ENCODE measurements around the gene SLC39A9. TPM values are rescaled to one million over a fixed set of nuclear protein-coding genes. Genes with fewer than 3 reads are reported as not detected.

The SLC39A9 gene
- polyA plus RNA-seq, 2 of the 4 experiments (the other 2 are of a cell fraction): 41.7 to 116 TPM

DNA sequence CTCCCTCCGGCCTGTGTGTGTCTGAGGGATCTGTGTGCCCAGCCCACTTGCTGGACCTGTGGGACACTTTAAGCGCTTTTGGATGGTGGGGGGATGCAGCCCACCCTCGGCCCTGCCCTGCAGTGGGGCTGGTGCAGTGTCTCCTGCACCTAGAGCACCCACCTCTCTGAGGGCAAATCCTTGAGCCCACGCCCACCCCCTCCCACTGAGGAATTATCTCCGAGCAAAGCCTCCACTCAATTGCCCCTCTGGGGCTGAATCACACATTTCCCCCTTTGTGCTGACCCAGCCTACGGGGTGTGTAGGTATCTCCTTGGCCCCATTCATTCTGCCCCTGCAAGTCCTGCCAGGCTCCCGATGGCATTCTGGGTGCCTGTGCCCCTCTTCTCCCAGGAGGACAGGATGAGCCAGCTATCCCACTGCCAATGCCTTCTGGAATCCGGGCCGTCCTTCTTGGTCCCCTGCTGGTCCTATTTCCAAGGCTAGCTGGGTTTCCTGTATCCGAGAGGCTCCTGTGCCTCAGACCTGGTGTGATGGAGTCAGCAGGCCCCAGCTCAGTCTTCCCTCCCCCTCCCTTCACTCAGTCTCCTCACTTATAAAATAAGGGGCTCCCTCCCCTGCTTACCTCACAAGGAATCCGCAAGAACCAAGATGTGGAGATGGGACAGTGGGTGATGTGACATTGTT lies 49.3 kb upstream of the SLC39A9 start:
- Histone ChIP-seq H3K4me2 (no peak overlapping the region), H3K4me3 (no peak overlapping the region), H3K9me3 (no peaks in the 10 kb centered on the region), H3K27ac (no peak overlapping the region), H3K4me1 (no peaks in the 10 kb centered on the region)
- 76% methylated on average over 10 of the region's 11 CpGs for WGBS (ENCODE audit: missing lambda C conversion rate)
- ChIA-PET CTCF (interaction anchor here (0.7 to 1.3 kb wide), 3 partner anchors 14 to 93 kb away, joined by 3 to 4 read pairs (median 3); no protein-coding TSS in a partner anchor), POLR2A (no interaction called here)
- TF ChIP-seq MYC (IDR thresholded peaks at IDR 0.05; ENCODE audit: borderline replicate concordance, low read length) (no peak), NPAS2 (CRISPR knock-in tag; IDR thresholded peaks at IDR 0.05; ENCODE audit: borderline replicate concordance) (no peak), ZNF302 (CRISPR knock-in tag; IDR thresholded peaks at IDR 0.05) (no peak), TFCP2L1 (CRISPR knock-in tag; IDR thresholded peaks at IDR 0.05) (no peak), MAFK (IDR thresholded peaks at IDR 0.05; ENCODE audit: partially characterized antibody) (no peak), FOSL2 (IDR thresholded peaks at IDR 0.05) (no peak), FOSL2 (CRISPR knock-in tag; IDR thresholded peaks at IDR 0.05) (no peak)
- ATAC-seq (no peak), FAIRE-seq (no peak), DNase-seq (ENCODE audit: low read depth in 1 of 2, low spot score in 1 of 2) (no peak)

DNA sequence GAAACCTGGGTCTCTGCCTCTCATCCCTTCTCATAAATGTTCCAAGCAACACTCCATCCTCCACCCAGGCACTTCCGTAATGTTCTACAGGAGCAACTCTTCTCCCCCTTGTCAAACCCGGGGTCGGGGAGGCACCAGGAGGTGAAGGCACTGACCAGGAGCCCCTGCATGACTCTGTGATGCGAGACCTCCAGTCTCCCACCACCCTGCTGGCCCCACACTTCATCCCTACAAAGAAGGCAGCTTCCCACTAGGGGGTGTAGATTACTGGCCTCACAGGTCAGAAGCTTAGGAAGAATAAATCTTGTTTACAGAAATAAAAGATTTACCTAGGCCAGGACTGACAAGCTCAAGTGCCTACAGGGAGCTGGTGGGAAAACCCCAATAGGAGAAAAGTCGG lies 47.6 kb upstream of the SLC39A9 start:
- Histone ChIP-seq H3K4me1 (peaks cover 2% of the 10 kb centered on the region; the same call in 1 of the 3 replicates), H3K4me2 (no peak overlapping the region), H3K9me3 (no peaks in the 10 kb centered on the region), H3K4me3 (no peak overlapping the region), H3K27ac (no peak overlapping the region)
- CTCF ChIA-PET: interaction anchor here (0.6 to 1.7 kb wide), 7 partner anchors 12 to 229 kb away, joined by 3 to 4 read pairs (median 3); no protein-coding TSS in a partner anchor
- POLR2A ChIA-PET: no interaction called here
- DNase-seq (ENCODE audit: low read depth in 1 of 2, low spot score in 1 of 2) (no peak), FAIRE-seq (no peak), ATAC-seq (no peak)
- TF ChIP-seq, protein P1, sequence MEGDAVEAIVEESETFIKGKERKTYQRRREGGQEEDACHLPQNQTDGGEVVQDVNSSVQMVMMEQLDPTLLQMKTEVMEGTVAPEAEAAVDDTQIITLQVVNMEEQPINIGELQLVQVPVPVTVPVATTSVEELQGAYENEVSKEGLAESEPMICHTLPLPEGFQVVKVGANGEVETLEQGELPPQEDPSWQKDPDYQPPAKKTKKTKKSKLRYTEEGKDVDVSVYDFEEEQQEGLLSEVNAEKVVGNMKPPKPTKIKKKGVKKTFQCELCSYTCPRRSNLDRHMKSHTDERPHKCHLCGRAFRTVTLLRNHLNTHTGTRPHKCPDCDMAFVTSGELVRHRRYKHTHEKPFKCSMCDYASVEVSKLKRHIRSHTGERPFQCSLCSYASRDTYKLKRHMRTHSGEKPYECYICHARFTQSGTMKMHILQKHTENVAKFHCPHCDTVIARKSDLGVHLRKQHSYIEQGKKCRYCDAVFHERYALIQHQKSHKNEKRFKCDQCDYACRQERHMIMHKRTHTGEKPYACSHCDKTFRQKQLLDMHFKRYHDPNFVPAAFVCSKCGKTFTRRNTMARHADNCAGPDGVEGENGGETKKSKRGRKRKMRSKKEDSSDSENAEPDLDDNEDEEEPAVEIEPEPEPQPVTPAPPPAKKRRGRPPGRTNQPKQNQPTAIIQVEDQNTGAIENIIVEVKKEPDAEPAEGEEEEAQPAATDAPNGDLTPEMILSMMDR (IDR thresholded peaks at IDR 0.05): no peak
- TF ChIP-seq RNF2 (IDR thresholded peaks at IDR 0.05; ENCODE audit: borderline replicate concordance, low read depth) (no peak), CHD2 (IDR thresholded peaks at IDR 0.05; ENCODE audit: low read length, partially characterized antibody) (no peak), EHMT2 (IDR thresholded peaks at IDR 0.05; ENCODE audit: low read depth) (no peak), RARB (CRISPR knock-in tag; IDR thresholded peaks at IDR 0.05) (no peak), SMC3 (IDR thresholded peaks at IDR 0.05) (no peak), NR3C1 (IDR thresholded peaks at IDR 0.05) (no peak), BHLHE40 (IDR thresholded peaks at IDR 0.05; ENCODE audit: low read depth, low read length) (no peak)
- 71% methylated on average over 5 of the region's 5 CpGs for WGBS (ENCODE audit: missing lambda C conversion rate)

DNA sequence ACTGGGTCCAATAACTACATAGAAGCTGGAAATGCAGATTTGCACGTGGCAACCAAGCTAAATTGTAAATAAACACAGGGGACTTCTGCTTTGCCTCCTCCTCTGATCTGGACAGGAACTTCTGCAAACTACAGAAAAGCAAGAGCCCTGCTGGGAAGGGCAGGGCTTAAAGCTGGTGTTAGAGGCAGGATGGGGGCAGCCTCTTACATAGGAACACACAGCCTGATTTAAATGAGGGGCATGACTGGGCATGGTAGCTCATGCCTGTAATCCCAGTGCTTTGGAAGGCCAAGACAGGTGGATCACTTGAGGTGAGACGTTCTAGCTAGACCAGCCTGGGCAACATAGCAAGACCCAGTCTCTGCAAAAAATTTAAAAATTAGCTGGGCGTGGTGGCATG lies 47.1 kb upstream of the SLC39A9 start:
- Histone ChIP-seq H3K9me3 (no peaks in the 10 kb centered on the region), H3K27ac (no peak overlapping the region), H3K4me2 (no peak overlapping the region), H3K4me1 (peaks cover 4% of the 10 kb centered on the region; the same call in 1 of the 3 replicates), H3K4me3 (no peak overlapping the region)
- ATAC-seq: no peak
- CTCF ChIA-PET: interaction anchor here (0.6 to 1.7 kb wide), 8 partner anchors 12 to 229 kb away, joined by 3 to 4 read pairs (median 3); no protein-coding TSS in a partner anchor
- no peak for DNase-seq (ENCODE audit: low read depth in 1 of 2, low spot score in 1 of 2)
- no peak for TF ChIP-seq MAZ (IDR thresholded peaks at IDR 0.05; ENCODE audit: borderline replicate concordance, low read depth, low read length)
- TF ChIP-seq PHF8 (IDR thresholded peaks at IDR 0.05; ENCODE audit: borderline replicate concordance, low read depth): no peak
- TF ChIP-seq ZSCAN20 (CRISPR knock-in tag; IDR thresholded peaks at IDR 0.05): no peak
- no peak for TF ChIP-seq ZNF302 (CRISPR knock-in tag; IDR thresholded peaks at IDR 0.05)
- no peak for TF ChIP-seq HDAC2 (IDR thresholded peaks at IDR 0.05)
- no peak for TF ChIP-seq ESRRA (IDR thresholded peaks at IDR 0.05; ENCODE audit: borderline replicate concordance, low read length)
- no peak for TF ChIP-seq POLR2AphosphoS2 (conservative IDR thresholded peaks at IDR 0.05; ENCODE audit: low read length)
- TF ChIP-seq TP53 (CRISPR knock-in tag; IDR thresholded peaks at IDR 0.05): no peak
- TF ChIP-seq, protein P2, sequence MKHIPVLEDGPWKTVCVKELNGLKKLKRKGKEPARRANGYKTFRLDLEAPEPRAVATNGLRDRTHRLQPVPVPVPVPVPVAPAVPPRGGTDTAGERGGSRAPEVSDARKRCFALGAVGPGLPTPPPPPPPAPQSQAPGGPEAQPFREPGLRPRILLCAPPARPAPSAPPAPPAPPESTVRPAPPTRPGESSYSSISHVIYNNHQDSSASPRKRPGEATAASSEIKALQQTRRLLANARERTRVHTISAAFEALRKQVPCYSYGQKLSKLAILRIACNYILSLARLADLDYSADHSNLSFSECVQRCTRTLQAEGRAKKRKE (CRISPR knock-in tag; IDR thresholded peaks at IDR 0.05; ENCODE audit: low read depth): no peak
- TF ChIP-seq CEBPB (IDR thresholded peaks at IDR 0.05): no peak
- no peak for TF ChIP-seq NR3C1 (IDR thresholded peaks at IDR 0.05)
- TF ChIP-seq JUN (IDR thresholded peaks at IDR 0.05): no peak
- no peak for TF ChIP-seq EHF (CRISPR knock-in tag; IDR thresholded peaks at IDR 0.05)
- no peak for TF ChIP-seq FOSB (CRISPR knock-in tag; IDR thresholded peaks at IDR 0.05)
- POLR2A ChIA-PET: no interaction called here
- no peak for FAIRE-seq
- WGBS (ENCODE audit: missing lambda C conversion rate): 49% methylated on average over 3 of the region's 3 CpGs
